HCEC 1CT (cell line): ENCODE results near the gene GDF11.
A peak's percentile ranks its signal among the peaks of the same experiment; 100 is the strongest.

Experiments used
- DNase-seq: peaks from one replicate; pipeline ENCODE4 v3.0.0-alpha.2; 2017

The GDF11 gene

GRCh38 chr12:55707841-55708694 lies 34.9 kb upstream of the GDF11 start, which contains the start of gene ITGA7:
Gene ITGA7 (minus strand): TSS chr12:55707904. CDS start chr12:55707682, 222 bp downstream.
- peak; percentile 1 for DNase-seq

DNA sequence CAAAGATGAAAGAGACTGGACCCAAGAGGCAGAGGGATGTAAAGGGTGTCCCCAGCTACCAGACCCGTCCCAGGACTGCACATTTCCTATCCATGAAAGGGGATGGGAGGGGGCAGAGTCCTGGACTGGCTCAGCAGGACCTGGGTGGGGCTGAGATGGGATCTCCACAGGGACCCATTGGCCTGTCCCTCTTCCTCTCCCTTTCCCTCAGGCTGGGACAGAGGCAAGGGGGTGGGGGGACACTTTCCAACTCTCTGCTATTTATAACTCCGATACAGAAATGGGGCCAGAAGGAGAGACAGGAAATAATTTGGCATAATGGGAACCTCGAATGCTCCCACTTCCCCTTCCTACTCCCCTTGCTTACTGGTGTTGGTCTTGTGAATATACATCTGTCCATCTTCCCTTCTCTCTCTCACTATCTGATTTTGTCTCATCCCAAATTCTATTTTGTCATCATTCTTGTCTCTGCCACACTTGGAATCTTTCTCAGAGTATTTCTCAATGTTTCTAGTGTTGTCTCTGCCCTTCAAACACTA lies 34.2 kb upstream of the GDF11 start:
- no peak for DNase-seq

- no peak for DNase-seq
Observed at GRCh38 chr12:55711786-55712553, 31.0 kb upstream of the GDF11 start.

- DNase-seq: no peak
Observed at GRCh38 chr12:55712700-55713415, 30.1 kb upstream of the GDF11 start.

DNA sequence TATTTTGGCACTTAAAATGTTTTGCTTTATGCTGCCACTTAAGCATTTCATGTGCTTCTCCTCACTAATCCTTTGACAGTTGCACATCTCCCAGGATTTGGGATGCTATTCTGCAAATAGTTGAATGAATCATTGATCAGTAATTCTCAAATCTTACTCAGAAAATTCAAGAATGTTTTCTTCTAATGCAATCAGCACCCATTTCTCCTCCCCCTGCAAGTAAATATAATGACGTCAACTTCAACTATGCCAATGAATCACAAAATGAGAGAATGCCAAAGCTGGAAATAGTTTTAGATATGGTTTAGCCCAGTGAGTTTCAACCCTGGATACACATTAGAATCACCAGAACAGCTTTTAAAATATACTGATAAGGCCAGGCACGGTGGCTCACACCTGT lies 29.2 kb upstream of the GDF11 start:
- peak; percentile 95 for DNase-seq

- DNase-seq: no peak
Observed at GRCh38 chr12:55715169-55715764, 27.7 kb upstream of the GDF11 start.

GRCh38 chr12:55715833-55716581 lies 26.9 kb upstream of the GDF11 start, which contains the start of gene BLOC1S1:
Gene BLOC1S1 (plus strand): TSS chr12:55716046. CDS start chr12:55716052, 6 bp downstream.
- DNase-seq: peak; percentile 84

DNA sequence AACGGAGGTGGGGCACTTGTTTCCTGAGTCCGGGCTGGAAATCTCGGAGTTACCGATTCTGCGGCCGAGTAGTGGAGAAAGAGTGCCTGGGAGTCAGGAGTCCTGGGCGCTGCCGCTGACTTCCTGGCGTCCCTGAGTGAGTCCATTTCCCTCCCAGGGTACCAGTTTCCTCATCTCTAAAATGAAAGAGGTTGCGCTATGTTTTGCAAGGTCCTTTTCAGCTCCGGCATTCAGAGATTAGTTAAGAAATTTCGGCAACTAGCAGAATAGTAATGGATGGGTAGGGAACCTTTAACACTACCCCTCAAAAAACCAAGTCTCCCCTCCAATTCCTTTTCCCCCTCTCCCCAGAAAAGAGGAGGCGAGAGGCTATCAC lies 26.4 kb upstream of the GDF11 start:
- DNase-seq: no peak

DNA sequence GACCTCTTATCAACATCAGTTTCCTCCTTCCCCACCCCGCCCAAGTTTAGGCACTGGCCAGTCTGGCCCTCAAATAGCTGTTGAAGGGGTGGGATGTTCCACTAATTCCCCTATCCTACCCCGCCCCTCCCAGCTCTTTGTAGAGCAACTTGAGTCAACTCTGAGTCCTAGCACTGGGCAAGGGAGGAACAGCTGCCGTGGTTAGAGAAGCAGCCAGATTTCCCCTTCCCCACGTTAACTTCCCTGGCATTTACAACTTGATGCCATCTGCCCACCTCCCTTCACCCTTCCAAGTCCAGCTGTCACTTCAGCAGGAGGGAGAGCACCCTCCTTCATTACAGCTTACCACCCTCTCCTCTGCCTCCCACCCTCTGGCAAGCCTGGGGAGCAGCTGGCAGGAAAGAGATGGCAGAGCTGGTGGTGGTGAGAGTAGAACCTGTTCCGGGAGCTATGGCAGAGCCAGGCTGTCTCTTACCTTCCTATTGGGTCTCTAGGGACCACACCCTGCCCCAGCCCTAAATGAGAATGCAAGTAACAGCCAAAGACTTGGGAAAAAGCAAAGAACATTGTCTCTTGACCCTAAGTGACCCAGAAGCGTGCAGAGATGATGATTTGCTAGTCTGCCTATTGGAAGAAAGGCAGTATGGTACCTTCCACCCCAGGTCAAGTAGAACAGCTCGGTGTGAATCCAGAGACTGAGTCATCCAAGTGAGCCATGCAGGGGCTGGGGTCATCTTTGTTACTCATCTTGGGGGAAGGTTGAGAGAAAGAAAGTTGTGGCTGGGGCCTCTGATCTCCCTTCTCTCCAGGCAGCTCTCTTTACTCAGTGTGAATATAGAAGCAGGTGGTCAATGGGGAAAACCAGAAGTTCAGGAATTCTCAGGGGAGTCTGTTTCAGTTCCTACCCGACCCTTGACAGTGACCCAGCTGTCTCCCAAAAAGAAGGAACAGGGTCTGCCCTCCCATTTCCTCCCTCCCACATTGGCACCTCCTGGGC lies 25.6 kb upstream of the GDF11 start:
- peak; percentile 71 for DNase-seq

DNA sequence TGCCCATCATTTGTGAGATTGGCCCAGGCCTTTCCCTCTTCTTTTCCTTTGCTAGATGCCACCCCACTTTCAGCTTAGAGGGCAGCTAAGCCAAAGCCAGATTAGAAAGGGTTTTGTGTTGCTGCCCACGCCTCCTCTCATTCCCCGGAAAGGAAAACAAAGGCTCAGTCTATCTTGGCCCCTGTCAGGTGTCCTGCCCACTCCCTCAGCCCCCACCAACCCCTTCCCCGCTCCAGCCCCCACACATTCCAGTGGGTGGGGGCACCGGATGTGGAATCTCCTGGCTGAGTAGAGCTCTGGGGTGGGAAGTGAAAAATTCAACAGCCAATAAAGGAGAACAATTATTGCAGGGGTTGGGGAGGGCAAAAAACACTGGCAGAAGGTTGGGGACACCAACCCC lies 24.9 kb upstream of the GDF11 start:
- DNase-seq: no peak

DNA sequence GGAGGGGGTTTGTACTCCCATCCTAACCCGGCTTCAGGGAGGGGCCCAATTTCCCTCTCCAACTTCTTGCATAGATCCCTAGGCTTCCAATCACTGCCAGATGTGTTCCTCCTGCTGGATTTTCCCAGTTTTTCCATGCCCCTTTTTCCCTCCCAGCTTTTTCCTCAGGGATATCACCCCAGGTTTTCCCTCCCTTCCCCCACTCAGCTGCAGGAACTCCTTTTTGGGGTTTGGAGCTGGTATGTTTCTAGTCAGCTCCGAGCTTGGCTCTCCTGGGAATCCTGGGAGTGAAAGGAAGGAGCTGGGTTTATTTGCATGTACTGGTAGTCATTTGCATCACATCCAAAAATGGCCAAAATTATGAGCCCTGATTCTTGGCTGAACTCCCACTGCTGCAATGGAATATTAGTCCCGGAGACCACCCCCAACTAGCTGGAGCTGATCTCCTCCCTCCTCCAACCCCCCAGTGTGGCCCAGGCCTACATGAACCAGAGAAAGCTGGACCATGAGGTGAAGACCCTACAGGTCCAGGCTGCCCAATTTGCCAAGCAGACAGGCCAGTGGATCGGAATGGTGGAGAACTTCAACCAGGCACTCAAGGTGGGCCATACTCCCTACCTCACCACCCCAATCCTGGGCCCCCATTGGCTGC lies 24.2 kb upstream of the GDF11 start:
- DNase-seq: no peak

- DNase-seq: no peak
Observed at GRCh38 chr12:55719371-55719770, 23.6 kb upstream of the GDF11 start.

DNA sequence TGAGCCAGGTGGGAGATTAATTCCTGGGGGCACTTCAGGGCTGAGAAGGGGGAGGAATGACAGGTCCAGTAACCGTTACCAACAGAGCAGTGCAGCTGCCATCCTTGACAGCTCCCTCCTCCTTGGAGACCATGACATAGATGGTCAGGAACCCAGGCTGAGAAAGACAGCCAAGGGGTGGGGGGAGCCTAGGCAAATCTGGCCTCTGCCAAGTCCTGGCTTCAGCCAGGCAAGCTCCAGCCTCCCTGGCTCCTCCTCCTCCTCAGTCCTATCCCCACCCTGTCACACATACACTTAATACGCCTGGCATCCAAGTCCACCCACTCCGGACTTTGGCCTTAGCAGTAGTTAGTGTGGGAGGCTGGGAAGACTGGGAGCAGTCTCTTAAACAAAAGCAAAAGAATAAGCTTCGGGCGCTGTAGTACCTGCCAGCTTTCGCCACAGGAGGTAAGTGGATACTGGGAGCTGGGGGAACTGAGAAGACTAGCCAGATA lies 22.8 kb upstream of the GDF11 start, which contains the start of gene RDH5:
RDH5 (plus strand) TSS at position 323 of the 494 bp plus-strand sequence. CDS start 792 bp downstream, outside the sequence.
- DNase-seq: peak; percentile 73

- DNase-seq: peak; percentile 96
Observed at GRCh38 chr12:55720894-55721444, 22.0 kb upstream of the GDF11 start.

GRCh38 chr12:55721601-55722213 lies 21.2 kb upstream of the GDF11 start:
- DNase-seq: no peak

DNA sequence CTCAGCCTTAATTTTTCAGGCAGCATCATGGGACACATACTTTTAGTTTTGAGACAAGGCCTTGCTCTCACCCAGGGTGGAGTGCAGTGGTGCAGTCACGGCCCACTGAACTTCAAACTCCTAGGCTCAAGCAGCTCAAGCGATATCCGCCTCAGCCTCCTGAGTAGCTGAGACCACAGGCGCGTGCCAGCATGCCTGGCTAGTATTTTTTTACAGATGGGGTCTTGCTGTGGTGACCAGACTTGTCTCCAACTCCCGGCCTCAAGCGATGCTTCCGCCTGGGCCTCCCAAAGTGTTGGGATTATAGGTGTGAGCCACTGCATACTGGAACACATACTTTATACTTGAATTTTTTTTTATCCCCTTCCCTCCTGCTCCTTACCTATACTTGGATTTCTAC lies 20.0 kb upstream of the GDF11 start:
- no peak for DNase-seq

DNA sequence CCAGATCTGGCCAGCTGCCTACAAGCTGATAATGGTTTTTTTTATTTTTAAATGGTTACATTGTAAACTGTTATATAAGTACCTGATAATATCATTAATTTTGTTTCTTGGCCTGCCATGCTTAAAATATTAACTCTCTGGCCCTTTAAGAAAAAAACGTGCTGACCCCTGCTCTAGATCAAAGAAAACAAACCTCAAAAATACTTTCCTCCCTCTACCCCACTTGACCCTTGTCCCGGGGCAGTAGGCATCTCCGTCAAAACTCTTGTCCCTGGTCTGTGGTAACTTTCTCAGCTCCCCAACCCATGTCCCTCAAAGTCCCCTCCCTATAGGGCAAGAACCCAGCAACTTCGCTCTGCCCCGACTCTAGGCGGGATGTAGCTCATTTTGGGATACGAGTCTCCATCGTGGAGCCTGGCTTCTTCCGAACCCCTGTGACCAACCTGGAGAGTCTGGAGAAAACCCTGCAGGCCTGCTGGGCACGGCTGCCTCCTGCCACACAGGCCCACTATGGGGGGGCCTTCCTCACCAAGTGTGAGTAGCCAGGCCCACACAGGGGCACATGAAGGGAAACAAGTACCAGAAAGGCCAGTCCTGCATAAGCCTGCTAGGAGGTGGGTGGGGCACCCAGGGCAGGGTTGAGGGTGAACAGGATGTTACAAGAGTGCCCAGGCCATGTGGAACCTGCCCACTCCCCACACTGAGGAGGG lies 19.3 kb upstream of the GDF11 start:
- DNase-seq: no peak
